GM19193 (cell line): ENCODE data around the gene UBE3D.

ENCODE experiments used
- POLR2A ChIP-seq: IDR thresholded peaks from 4 replicates; pipeline ENCODE4 v1.6.1; 2011; ENCODE audit not compliant: insufficient read depth, insufficient read length; ENCODE audit errors: extremely low read depth

The UBE3D gene

DNA sequence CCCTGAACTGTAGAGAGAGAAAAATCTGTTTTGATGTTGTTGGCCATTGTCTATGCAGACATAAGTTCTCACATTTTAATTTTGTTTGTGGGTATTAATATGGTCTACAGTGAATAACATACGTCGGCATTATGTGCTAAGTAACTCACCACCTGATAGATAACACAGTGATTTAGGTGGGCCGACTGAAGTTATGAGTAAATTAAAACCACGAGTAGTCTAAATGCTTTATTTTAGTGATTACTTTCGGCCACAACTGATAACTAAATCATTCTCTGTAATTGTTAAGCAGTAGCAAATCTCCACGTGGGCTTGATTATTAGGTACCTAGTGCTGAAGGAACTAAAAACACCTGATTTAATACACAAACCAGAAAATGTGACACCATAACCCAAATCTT, 3.0 kb upstream of the UBE3D start:
- no peak for TF ChIP-seq POLR2A

DNA sequence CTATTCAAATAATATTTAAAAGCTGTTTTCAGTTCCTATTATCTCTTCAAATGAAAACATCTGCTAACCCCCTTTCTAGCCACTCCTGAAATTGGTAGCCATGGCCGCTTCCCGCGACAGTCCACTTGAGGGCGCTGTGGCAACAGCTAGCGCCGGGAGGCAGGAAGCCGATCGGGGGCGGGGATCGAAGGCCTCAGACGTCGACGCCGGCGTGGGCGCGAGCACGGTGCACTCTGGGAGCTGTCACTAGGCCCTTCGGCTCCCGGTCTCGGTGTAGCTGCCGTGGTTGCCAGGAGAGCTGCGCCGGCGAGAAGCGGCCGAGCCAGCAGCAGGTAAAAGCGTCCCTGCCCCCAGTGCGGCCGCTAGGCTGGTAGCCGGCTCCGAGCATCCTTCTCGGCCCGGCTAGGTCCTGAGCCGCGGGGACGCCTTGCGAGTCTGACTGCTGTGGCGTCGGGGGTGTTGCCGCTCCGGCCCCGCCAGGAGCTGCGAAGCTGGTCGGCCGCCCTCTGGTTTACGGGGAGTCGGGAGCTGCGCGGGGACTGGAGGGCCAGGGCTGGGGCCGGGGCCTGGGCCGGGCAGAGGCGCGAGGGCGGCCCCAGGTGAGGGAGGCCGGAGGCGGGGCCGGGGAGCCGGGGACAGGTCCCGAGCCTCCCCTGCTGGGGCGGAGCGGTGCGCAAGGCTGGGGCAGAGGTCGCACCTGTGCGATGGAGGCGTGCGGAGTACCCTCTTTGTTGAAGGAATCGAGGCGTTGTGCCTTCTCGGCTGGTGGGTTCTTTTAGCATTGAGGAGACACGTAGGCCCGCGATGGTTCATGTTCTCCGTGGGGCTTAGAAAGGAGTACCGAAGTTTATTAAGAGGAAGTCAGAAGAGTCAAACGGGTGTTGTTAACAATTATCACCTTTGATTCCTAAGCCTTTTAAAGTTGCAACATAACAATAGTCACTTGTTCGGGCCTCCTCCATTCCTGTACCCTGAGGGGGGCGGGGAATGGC, 2.1 kb upstream of the UBE3D start, which contains the start of gene DOP1A:
Gene DOP1A (plus strand): TSS at position 224 of the 992 bp plus-strand sequence. CDS start 29,307 bp downstream, outside the sequence.
- TF ChIP-seq POLR2A = peak; percentile 84

GRCh38 chr6:83062225-83062624, 3.4 kb downstream of the UBE3D start:
- TF ChIP-seq POLR2A = no peak

- no peak for TF ChIP-seq POLR2A
These were observed 4.5 kb downstream of the UBE3D start for GRCh38 chr6:83061190-83061589.

DNA sequence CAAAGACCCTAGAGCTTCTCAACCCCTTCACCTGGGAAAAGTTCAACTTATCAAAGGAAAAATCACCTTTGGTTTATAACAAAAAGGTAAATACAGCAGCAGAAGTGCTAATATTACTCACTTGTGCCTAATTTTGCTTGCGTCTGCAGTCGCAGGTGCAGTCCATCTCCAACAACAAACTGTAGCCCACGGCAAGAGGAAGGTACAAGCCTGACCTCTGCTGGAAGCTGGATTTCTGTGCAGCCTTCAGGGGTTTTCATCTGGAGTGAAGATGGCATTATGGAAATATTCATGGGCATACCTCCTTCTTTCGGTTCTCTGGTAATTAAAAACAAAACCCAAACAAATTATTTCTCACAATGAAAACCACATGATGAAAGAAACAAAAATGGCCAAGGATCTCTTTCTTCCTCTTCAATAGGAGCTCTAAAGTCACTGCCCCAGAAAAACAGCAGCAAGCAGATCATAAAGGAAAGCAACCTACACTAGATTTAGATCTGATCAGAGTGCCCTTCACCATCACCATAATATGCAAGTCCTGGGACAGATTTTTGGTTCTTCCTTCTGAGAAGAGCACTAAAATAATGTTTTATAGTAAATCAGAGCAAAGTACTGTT, 7.8 kb downstream of the UBE3D start:
- TF ChIP-seq POLR2A = no peak

- no peak for TF ChIP-seq POLR2A
These were observed 10.2 kb downstream of the UBE3D start for GRCh38 chr6:83055366-83055964.

DNA sequence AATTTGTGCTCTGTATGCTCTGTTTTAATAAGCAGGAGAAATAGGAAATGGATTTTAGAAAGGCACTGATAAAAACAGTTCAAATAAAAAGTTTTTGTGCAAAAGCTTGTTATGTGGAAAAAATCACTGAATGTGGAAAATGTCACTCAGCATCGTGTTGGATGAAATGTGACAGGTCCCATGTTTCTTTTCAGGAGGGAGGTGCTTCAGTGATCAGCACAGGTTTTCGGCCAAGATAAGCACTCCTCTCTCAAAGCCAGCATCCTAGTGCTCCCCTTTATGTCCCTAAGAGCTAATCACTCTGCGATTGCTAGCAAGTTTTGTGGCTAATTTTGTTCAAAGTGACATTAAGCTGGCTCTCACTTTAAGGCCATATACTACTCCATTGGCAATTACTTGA, 12.0 kb downstream of the UBE3D start:
- no peak for TF ChIP-seq POLR2A

DNA sequence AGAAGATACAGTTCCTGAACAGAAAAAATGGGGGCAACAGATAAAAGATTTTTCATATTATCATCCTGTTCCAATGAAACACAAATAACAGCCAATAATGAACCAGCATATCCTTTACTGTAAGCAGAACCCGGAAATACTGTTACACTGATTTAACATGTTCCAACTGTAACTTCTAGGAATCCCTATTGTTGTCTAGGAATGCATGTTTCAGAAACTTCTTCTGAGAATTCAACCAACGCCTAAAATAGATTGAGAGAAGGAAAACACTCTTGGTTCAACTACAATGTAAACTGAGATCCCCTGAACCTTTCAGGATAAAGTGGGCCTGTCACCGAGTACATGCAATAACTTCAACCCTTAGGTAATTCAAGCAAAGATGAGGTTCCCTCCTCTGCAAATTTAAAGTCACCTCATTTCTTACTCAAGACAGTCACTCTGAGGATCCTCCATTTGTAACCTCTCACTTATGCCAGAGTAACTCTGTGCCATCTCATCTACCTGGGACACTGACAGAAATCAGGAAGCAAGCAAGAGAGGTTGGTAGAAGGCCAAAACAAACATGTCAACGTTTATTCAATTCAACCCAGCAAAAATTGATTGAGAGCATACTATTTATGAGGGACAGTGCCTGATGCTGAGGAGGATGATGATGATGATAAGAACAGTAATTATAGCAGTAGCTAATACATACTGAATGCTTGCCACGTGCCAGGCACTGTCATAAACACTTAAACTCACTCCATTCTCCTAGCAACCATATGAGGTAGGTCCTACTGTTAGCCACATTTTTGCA, 14.1 kb downstream of the UBE3D start:
- TF ChIP-seq POLR2A = no peak

GRCh38 chr6:83047065-83047754, 18.4 kb downstream of the UBE3D start:
- no peak for TF ChIP-seq POLR2A

- no peak for TF ChIP-seq POLR2A
These were observed 21.4 kb downstream of the UBE3D start for GRCh38 chr6:83044091-83044768.

DNA sequence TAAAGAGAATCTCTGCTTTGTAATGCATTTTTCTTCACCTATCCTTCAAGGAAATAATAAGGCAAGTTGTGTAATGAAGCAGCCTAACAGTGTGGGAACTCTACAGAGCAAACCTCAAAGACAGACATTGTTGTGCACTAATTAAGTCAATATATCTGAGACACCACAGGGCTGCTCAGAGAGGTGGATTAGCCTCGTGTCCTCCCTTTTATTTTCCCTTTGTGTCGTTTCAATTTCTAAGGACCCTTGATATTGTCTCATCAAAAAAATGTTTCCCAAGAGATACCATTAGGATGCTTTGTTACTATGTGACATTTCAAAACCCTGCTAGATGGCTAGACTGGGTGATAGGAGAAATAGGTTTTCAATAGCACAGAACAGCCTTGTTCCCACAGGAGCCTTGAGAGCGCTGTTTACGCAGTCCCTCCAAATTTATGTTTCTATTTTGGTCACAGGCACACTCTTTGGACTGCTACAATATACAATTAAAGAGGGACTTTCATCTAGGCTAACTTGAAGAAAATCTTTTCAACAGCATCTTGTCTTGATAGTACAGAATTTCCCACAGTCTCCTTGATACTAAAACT, 23.1 kb downstream of the UBE3D start:
- TF ChIP-seq POLR2A = no peak

DNA sequence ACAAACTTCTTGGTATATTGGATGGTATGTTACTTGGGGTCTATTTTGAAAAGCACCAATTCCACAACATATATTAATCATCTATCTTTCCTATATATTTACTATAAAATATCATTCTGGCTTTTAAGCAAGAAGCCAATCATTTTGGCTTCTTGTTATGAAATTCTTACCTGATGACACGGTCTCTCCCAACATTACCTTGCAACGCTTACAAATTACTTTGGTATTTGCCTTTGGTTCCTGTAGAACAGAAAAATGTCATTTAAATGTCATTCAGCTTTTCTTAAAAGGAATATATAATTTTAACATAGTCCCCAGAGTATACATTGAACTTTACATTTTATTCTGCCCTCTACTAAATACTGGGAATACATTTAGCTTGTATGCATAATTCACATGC, 27.4 kb downstream of the UBE3D start:
- no peak for TF ChIP-seq POLR2A

DNA sequence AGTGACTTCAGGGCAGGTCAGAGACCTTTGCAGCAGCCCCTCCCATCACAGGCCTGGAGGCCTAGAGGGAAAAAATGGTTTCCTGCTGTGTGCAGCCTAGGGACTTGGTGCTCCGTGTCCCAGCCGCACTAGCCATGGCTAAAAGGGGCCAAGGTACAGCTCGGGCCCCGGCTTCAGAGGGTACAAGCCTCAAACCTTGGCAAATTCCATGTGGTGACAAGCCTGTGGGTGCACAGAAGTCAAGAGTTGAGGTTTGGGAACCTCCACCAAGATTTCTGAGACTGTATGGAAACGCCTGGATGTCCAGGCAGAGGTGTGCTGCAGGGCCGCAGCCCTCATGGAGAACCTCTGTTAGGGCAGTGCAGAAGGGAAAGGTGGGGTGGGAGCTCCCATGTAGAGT, 34.0 kb downstream of the UBE3D start:
- TF ChIP-seq POLR2A = no peak
